ENCODE measurements around the gene CDH23.

The CDH23 gene

GRCh38 chr10:71638822-71639719, 242.4 kb downstream of the CDH23 start:
- H3K27ac ChIP-seq (ENCODE audit: low read depth, low read length) = no peak overlapping the region
- H3K4me3 ChIP-seq (ENCODE audit: low read depth, low read length) = no peak overlapping the region
- peaks cover 32% of the 10 kb centered on the region for H3K27me3 ChIP-seq (ENCODE audit: control insufficient read depth, insufficient read depth, low read length)

GRCh38 chr10:71640607-71641006, 243.9 kb downstream of the CDH23 start:
- Histone ChIP-seq H3K4me1 (ENCODE audit: control insufficient read depth, insufficient read depth, low read length) (peaks cover 45% of the 10 kb centered on the region), H3K9ac (ENCODE audit: low read length) (no peak overlapping the region), H3K36me3 (ENCODE audit: control insufficient read depth, insufficient read depth, low read length) (no peaks in the 10 kb centered on the region), H3K4me3 (ENCODE audit: low read depth, low read length) (no peak overlapping the region), H3K27ac (ENCODE audit: low read depth, low read length) (no peak overlapping the region), H3K9me3 (ENCODE audit: control insufficient read depth, insufficient read depth, low read depth, low read length) (no peaks in the 10 kb centered on the region), H3K27me3 (ENCODE audit: control insufficient read depth, insufficient read depth, low read length) (peaks cover 22% of the 10 kb centered on the region)

More at GRCh38 chr10:71638822-71639719, 242.4 kb downstream of the CDH23 start:
- no peaks in the 10 kb centered on the region for H3K36me3 ChIP-seq (ENCODE audit: control insufficient read depth, insufficient read depth, low read length)
- H3K9me3 ChIP-seq (ENCODE audit: control insufficient read depth, insufficient read depth, low read depth, low read length) = no peaks in the 10 kb centered on the region
- H3K4me1 ChIP-seq (ENCODE audit: control insufficient read depth, insufficient read depth, low read length) = peaks cover 60% of the 10 kb centered on the region
- H3K9ac ChIP-seq (ENCODE audit: low read length) = no peak overlapping the region

GRCh38 chr10:71641449-71641848, 244.7 kb downstream of the CDH23 start:
- Histone ChIP-seq H3K27ac (ENCODE audit: low read depth, low read length) (no peak overlapping the region), H3K4me3 (ENCODE audit: low read depth, low read length) (no peak overlapping the region), H3K9ac (ENCODE audit: low read length) (no peak overlapping the region), H3K4me1 (ENCODE audit: control insufficient read depth, insufficient read depth, low read length) (peaks cover 39% of the 10 kb centered on the region), H3K27me3 (ENCODE audit: control insufficient read depth, insufficient read depth, low read length) (peaks cover 16% of the 10 kb centered on the region), H3K9me3 (ENCODE audit: control insufficient read depth, insufficient read depth, low read depth, low read length) (no peaks in the 10 kb centered on the region), H3K36me3 (ENCODE audit: control insufficient read depth, insufficient read depth, low read length) (no peaks in the 10 kb centered on the region)

GRCh38 chr10:71641986-71642385, 245.3 kb downstream of the CDH23 start:
- Histone ChIP-seq H3K36me3 (ENCODE audit: control insufficient read depth, insufficient read depth, low read length) (no peaks in the 10 kb centered on the region), H3K9ac (ENCODE audit: low read length) (no peak overlapping the region), H3K27ac (ENCODE audit: low read depth, low read length) (no peak overlapping the region), H3K27me3 (ENCODE audit: control insufficient read depth, insufficient read depth, low read length) (peaks cover 14% of the 10 kb centered on the region), H3K9me3 (ENCODE audit: control insufficient read depth, insufficient read depth, low read depth, low read length) (no peaks in the 10 kb centered on the region), H3K4me3 (ENCODE audit: low read depth, low read length) (no peak overlapping the region), H3K4me1 (ENCODE audit: control insufficient read depth, insufficient read depth, low read length) (peaks cover 39% of the 10 kb centered on the region)

GRCh38 chr10:71643904-71644303, 247.2 kb downstream of the CDH23 start:
- Histone ChIP-seq H3K27ac (ENCODE audit: low read depth, low read length) (no peak overlapping the region), H3K4me3 (ENCODE audit: low read depth, low read length) (no peak overlapping the region), H3K4me1 (ENCODE audit: control insufficient read depth, insufficient read depth, low read length) (peaks cover 43% of the 10 kb centered on the region), H3K9ac (ENCODE audit: low read length) (no peak overlapping the region), H3K27me3 (ENCODE audit: control insufficient read depth, insufficient read depth, low read length) (peaks cover 7% of the 10 kb centered on the region; the same call in 1 of the 2 replicates), H3K9me3 (ENCODE audit: control insufficient read depth, insufficient read depth, low read depth, low read length) (no peaks in the 10 kb centered on the region), H3K36me3 (ENCODE audit: control insufficient read depth, insufficient read depth, low read length) (no peaks in the 10 kb centered on the region)

- Histone ChIP-seq H3K4me3 (ENCODE audit: low read depth, low read length) (no peak overlapping the region), H3K9ac (ENCODE audit: low read length) (no peak overlapping the region), H3K4me1 (ENCODE audit: control insufficient read depth, insufficient read depth, low read length) (peaks cover 39% of the 10 kb centered on the region), H3K9me3 (ENCODE audit: control insufficient read depth, insufficient read depth, low read depth, low read length) (no peaks in the 10 kb centered on the region), H3K36me3 (ENCODE audit: control insufficient read depth, insufficient read depth, low read length) (no peaks in the 10 kb centered on the region), H3K27ac (ENCODE audit: low read depth, low read length) (no peak overlapping the region), H3K27me3 (ENCODE audit: control insufficient read depth, insufficient read depth, low read length) (peaks cover 2% of the 10 kb centered on the region; the same call in 1 of the 2 replicates)
Observed at GRCh38 chr10:71644307-71645180, 247.8 kb downstream of the CDH23 start.

- H3K27ac ChIP-seq (ENCODE audit: low read depth, low read length) = no peak overlapping the region
- no peaks in the 10 kb centered on the region for H3K36me3 ChIP-seq (ENCODE audit: control insufficient read depth, insufficient read depth, low read length)
- no peak overlapping the region for H3K4me3 ChIP-seq (ENCODE audit: low read depth, low read length)
- no peak overlapping the region for H3K9ac ChIP-seq (ENCODE audit: low read length)
- no peaks in the 10 kb centered on the region for H3K9me3 ChIP-seq (ENCODE audit: control insufficient read depth, insufficient read depth, low read depth, low read length)
- no peaks in the 10 kb centered on the region for H3K27me3 ChIP-seq (ENCODE audit: control insufficient read depth, insufficient read depth, low read length)
- peaks cover 34% of the 10 kb centered on the region for H3K4me1 ChIP-seq (ENCODE audit: control insufficient read depth, insufficient read depth, low read length)
Observed at GRCh38 chr10:71645185-71645584, 248.5 kb downstream of the CDH23 start.

- no peak overlapping the region for H3K9ac ChIP-seq (ENCODE audit: low read length)
- peaks cover 30% of the 10 kb centered on the region for H3K4me1 ChIP-seq (ENCODE audit: control insufficient read depth, insufficient read depth, low read length)
- no peaks in the 10 kb centered on the region for H3K27me3 ChIP-seq (ENCODE audit: control insufficient read depth, insufficient read depth, low read length)
- H3K9me3 ChIP-seq (ENCODE audit: control insufficient read depth, insufficient read depth, low read depth, low read length) = no peaks in the 10 kb centered on the region
- H3K4me3 ChIP-seq (ENCODE audit: low read depth, low read length) = no peak overlapping the region
- H3K27ac ChIP-seq (ENCODE audit: low read depth, low read length) = no peak overlapping the region
- H3K36me3 ChIP-seq (ENCODE audit: control insufficient read depth, insufficient read depth, low read length) = no peaks in the 10 kb centered on the region
Observed at GRCh38 chr10:71646037-71646436, 249.3 kb downstream of the CDH23 start.

GRCh38 chr10:71646592-71647292, 250.0 kb downstream of the CDH23 start:
- H3K27me3 ChIP-seq (ENCODE audit: control insufficient read depth, insufficient read depth, low read length) = no peaks in the 10 kb centered on the region

GRCh38 chr10:71647526-71648253, 251.0 kb downstream of the CDH23 start:
- peaks cover 22% of the 10 kb centered on the region for H3K4me1 ChIP-seq (ENCODE audit: control insufficient read depth, insufficient read depth, low read length)
- no peak overlapping the region for H3K4me3 ChIP-seq (ENCODE audit: low read depth, low read length)
- H3K36me3 ChIP-seq (ENCODE audit: control insufficient read depth, insufficient read depth, low read length) = no peaks in the 10 kb centered on the region
- no peak overlapping the region for H3K27ac ChIP-seq (ENCODE audit: low read depth, low read length)
- no peaks in the 10 kb centered on the region for H3K9me3 ChIP-seq (ENCODE audit: control insufficient read depth, insufficient read depth, low read depth, low read length)
- H3K27me3 ChIP-seq (ENCODE audit: control insufficient read depth, insufficient read depth, low read length) = no peaks in the 10 kb centered on the region
- H3K9ac ChIP-seq (ENCODE audit: low read length) = no peak overlapping the region

More at GRCh38 chr10:71646592-71647292, 250.0 kb downstream of the CDH23 start:
- H3K9ac ChIP-seq (ENCODE audit: low read length) = no peak overlapping the region
- no peaks in the 10 kb centered on the region for H3K9me3 ChIP-seq (ENCODE audit: control insufficient read depth, insufficient read depth, low read depth, low read length)
- no peaks in the 10 kb centered on the region for H3K36me3 ChIP-seq (ENCODE audit: control insufficient read depth, insufficient read depth, low read length)
- H3K27ac ChIP-seq (ENCODE audit: low read depth, low read length) = no peak overlapping the region
- peaks cover 26% of the 10 kb centered on the region for H3K4me1 ChIP-seq (ENCODE audit: control insufficient read depth, insufficient read depth, low read length)
- no peak overlapping the region for H3K4me3 ChIP-seq (ENCODE audit: low read depth, low read length)
